ENCODE data around the gene CRIP1.

DNA sequence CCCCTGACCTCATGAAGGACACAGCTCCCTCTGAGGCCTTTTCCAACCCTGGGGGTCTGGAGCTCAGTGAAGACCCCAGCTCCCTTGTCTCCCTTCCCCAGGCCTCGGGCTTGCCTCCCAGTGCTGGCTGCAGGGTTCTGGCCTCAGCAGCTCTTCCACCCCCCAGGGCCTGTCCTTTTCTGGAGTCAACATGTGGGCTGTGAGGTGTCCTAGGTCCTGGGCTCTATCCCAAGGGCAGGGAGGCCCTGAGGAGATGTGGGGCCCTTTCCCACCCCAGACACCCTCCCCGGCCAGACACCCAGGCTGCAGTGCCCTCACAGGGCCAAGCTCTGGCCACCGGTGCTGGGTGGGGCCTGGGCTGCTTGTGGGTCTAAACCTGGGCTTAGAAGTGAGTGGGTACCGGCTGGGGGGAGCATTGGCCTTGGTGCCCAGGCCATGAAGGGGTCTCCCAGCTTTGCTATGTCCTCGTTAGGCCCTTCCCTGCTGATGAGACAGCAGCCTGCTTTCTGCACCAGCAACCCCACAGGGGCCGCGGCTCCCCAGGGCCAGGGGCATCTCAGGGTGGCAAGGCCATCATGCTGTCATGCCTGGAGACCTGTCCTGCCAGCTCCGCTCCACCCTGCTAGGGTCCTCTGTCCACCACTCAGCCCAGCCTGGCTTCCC is 14.7 kb upstream of the CRIP1 start:
- TF ChIP-seq, protein P1, sequence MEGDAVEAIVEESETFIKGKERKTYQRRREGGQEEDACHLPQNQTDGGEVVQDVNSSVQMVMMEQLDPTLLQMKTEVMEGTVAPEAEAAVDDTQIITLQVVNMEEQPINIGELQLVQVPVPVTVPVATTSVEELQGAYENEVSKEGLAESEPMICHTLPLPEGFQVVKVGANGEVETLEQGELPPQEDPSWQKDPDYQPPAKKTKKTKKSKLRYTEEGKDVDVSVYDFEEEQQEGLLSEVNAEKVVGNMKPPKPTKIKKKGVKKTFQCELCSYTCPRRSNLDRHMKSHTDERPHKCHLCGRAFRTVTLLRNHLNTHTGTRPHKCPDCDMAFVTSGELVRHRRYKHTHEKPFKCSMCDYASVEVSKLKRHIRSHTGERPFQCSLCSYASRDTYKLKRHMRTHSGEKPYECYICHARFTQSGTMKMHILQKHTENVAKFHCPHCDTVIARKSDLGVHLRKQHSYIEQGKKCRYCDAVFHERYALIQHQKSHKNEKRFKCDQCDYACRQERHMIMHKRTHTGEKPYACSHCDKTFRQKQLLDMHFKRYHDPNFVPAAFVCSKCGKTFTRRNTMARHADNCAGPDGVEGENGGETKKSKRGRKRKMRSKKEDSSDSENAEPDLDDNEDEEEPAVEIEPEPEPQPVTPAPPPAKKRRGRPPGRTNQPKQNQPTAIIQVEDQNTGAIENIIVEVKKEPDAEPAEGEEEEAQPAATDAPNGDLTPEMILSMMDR (conservative IDR thresholded peaks at IDR 0.05; ENCODE audit: low read length) = no peak
- no peak for TF ChIP-seq EZH2phosphoT487 (IDR thresholded peaks at IDR 0.05; ENCODE audit: borderline replicate concordance)
